HCT116 (cell line): ENCODE results near the gene SEC11A. TPM values are rescaled to one million over a fixed set of nuclear protein-coding genes. Genes with fewer than 3 reads are reported as not detected.

ENCODE experiments used
- ATAC-seq: fragments of 200-7000 bp; cut with Tn5 transposase; 2 replicates; pipeline ENCODE4 v1.9.1; 2020; ENCODE audit warnings: mild to moderate bottlenecking, moderate library complexity
- BruUV-seq: library from RNA; stranded (reverse); fragments of 400-500 nt; replicated peaks from 2 replicates; lab custom pipeline; 2021; lab: Mats Ljungman, UMichigan
- CTCF ChIA-PET: fragments of 300-600 bp; sonication (Branson Sonifier 250); formaldehyde crosslinking; loops from one replicate; lab custom pipeline; 2021; ENCODE audit warnings: antibody characterized with exemption; lab: Charles Lee
- POLR2A ChIA-PET: fragments of 300-600, 350-600 bp; sonication (Branson Sonifier 250); formaldehyde crosslinking; loops from one replicate; lab custom pipeline; 2021; ENCODE audit warnings: antibody characterized with exemption; lab: Charles Lee
- RAD21 ChIA-PET, 2 experiments: fragments of 300-600 bp; sonication (Branson Sonifier 250); formaldehyde crosslinking; loops; one replicate each; lab custom pipeline; 2023; ENCODE audit warnings: low total read pairs in 2 of 2; ENCODE audit not compliant: uncharacterized antibody in 2 of 2, unreplicated experiment in 2 of 2, low non-redundant PET in 1 of 2; lab: Charles Lee
- DNase-seq: peaks from one replicate; pipeline ENCODE4 v3.0.0-alpha.2; 2010; ENCODE audit warnings: low read depth, low spot score
- H2AFZ ChIP-seq: fragments of 200-600 bp; shearing (Covaris generic), sonication (generic); 2 replicates; pipeline ENCODE4 v1.6.1; 2017; ENCODE audit warnings: low read depth, mixed run types, mixed read lengths, antibody characterized with exemption, low read length; ENCODE audit not compliant: poor library complexity, severe bottlenecking
- H3K27ac ChIP-seq: 2 replicates; pipeline ENCODE4 v1.5.1; 2012; ENCODE audit warnings: low read depth, low read length
- H3K27me3 ChIP-seq: fragments of 200-600 bp; sonication (generic); 2 replicates; pipeline ENCODE4 v1.6.1; 2016; ENCODE audit warnings: mixed run types, low read length, mixed read lengths; ENCODE audit not compliant: insufficient read depth
- H3K36me3 ChIP-seq, 2 experiments: fragments of 200-500 bp in 1 of 2; fragments of 200-600 bp in 1 of 2; sonication (Bioruptor generic) in 1 of 2; sonication (generic) in 1 of 2; 2 replicates each; pipeline versions ENCODE4 v1.5.1 to v1.6.1; 2014 to 2016; ENCODE audit warnings: low read length in 2 of 2, inconsistent platforms in 1 of 2, mixed read lengths in 1 of 2, mixed run types in 1 of 2; ENCODE audit not compliant: insufficient read depth in 2 of 2, control insufficient read depth in 1 of 2
- H3K4me1 ChIP-seq, 2 experiments: fragments of 200-600 bp in 1 of 2; sonication (generic) in 1 of 2; 2 replicates each; pipeline versions ENCODE4 v1.5.1 to v1.6.1; 2012 to 2017; ENCODE audit warnings: low read length in 2 of 2, inconsistent platforms in 1 of 2, mild to moderate bottlenecking in 1 of 2, mixed read lengths in 1 of 2, mixed run types in 1 of 2, moderate library complexity in 1 of 2; ENCODE audit not compliant: insufficient read depth in 2 of 2, control insufficient read depth in 1 of 2
- H3K4me2 ChIP-seq: fragments of 200-600 bp; sonication (generic); 2 replicates; pipeline ENCODE4 v1.6.1; 2017; ENCODE audit warnings: mixed run types, low read length, mixed read lengths
- H3K4me3 ChIP-seq, 2 experiments: fragments of 200-600 bp in 1 of 2; sonication (generic) in 1 of 2; replicated peaks in 1 of 2; 2 replicates each; pipeline ENCODE4 v1.5.1; 2011 to 2016; ENCODE audit warnings: low read length in 2 of 2, control low read depth in 1 of 2, low read depth in 1 of 2, mild to moderate bottlenecking in 1 of 2, mixed read lengths in 1 of 2, mixed run types in 1 of 2
- H3K79me2 ChIP-seq: fragments of 200-600 bp; sonication (generic); 2 replicates; pipeline ENCODE4 v1.6.1; 2017; ENCODE audit warnings: mild to moderate bottlenecking, mixed run types, low read length, moderate library complexity, mixed read lengths; ENCODE audit not compliant: insufficient read depth
- H3K9ac ChIP-seq: fragments of 200-600 bp; sonication (generic); 2 replicates; pipeline ENCODE4 v1.6.1; 2016; ENCODE audit warnings: low read length, mixed read lengths
- H3K9me2 ChIP-seq: fragments of 200-600 bp; sonication (generic), shearing (Covaris generic); 2 replicates; pipeline ENCODE4 v1.6.1; 2017; ENCODE audit warnings: mixed run types, mild to moderate bottlenecking, moderate library complexity; ENCODE audit not compliant: insufficient read depth
- H3K9me3 ChIP-seq, 2 experiments: fragments of 200-500 bp in 1 of 2; fragments of 200-600 bp in 1 of 2; sonication (Bioruptor generic) in 1 of 2; sonication (generic) in 1 of 2; 2 replicates each; pipeline ENCODE4 v1.6.1; 2014 to 2017; ENCODE audit warnings: low read length in 2 of 2, mixed read lengths in 2 of 2, inconsistent platforms in 1 of 2, low read depth in 1 of 2, mild to moderate bottlenecking in 1 of 2, mixed run types in 1 of 2, moderate library complexity in 1 of 2; ENCODE audit not compliant: control insufficient read depth in 1 of 2, insufficient read depth in 1 of 2
- H4K20me1 ChIP-seq: fragments of 200-600 bp; sonication (generic), shearing (Covaris generic); 2 replicates; pipeline ENCODE4 v1.6.1; 2017; ENCODE audit warnings: mixed run types, mild to moderate bottlenecking, moderate library complexity; ENCODE audit not compliant: insufficient read depth
- EGR1 ChIP-seq: IDR thresholded peaks from 2 replicates; pipeline ENCODE4 v1.6.1; 2012; ENCODE audit warnings: low read depth
- RAD21 ChIP-seq: IDR thresholded peaks from 2 replicates; pipeline ENCODE4 v1.6.1; 2012; ENCODE audit warnings: low read depth, mild to moderate bottlenecking
- SIN3A ChIP-seq: IDR thresholded peaks from 2 replicates; pipeline ENCODE4 v1.6.1; 2012; ENCODE audit warnings: low read depth
- ZFX ChIP-seq: fragments of 450-650 bp; IDR thresholded peaks from 2 replicates; pipeline ENCODE4 v1.6.1; 2017
- intact Hi-C: fragments of 100-400 bp; cut with micrococcal nuclease; formaldehyde crosslinking; loops from 2 replicates; pipeline ENCODE4 v1.10.0; 2022
- total RNA-seq: library from RNA; stranded (reverse); gene quantifications from one replicate; pipeline ENCODE4 v1.2.1, GENCODE V29; 2021; ENCODE audit not compliant: unreplicated experiment
- TF ChIP-seq, protein P1 (sequence below), 3 experiments: fragments of 200-600 bp in 1 of 3; sonication (generic) in 1 of 3; IDR thresholded peaks in 2 of 3; conservative IDR thresholded peaks in 1 of 3; 2 replicates each; pipeline ENCODE4 v1.5.1; 2012 to 2017; ENCODE audit warnings: low read depth in 2 of 3, low read length in 2 of 3, antibody characterized with exemption in 1 of 3, borderline replicate concordance in 1 of 3, control low read depth in 1 of 3, mild to moderate bottlenecking in 1 of 3, mixed read lengths in 1 of 3, mixed run types in 1 of 3, moderate library complexity in 1 of 3; ENCODE audit not compliant: insufficient read depth in 1 of 3
- TF ChIP-seq, protein P2 (sequence below): IDR thresholded peaks from 2 replicates; pipeline ENCODE4 v1.6.1; 2012; ENCODE audit warnings: low read depth

Gene SEC11A
- total RNA-seq, 1 experiment from 2014 or later, result 175 TPM

GRCh38 chr15:84762840-84763572, 47.1 kb upstream of the SEC11A start (continued):
- TF ChIP-seq RAD21 (no peak), ZFX (no peak)
- TF ChIP-seq, protein P1, sequence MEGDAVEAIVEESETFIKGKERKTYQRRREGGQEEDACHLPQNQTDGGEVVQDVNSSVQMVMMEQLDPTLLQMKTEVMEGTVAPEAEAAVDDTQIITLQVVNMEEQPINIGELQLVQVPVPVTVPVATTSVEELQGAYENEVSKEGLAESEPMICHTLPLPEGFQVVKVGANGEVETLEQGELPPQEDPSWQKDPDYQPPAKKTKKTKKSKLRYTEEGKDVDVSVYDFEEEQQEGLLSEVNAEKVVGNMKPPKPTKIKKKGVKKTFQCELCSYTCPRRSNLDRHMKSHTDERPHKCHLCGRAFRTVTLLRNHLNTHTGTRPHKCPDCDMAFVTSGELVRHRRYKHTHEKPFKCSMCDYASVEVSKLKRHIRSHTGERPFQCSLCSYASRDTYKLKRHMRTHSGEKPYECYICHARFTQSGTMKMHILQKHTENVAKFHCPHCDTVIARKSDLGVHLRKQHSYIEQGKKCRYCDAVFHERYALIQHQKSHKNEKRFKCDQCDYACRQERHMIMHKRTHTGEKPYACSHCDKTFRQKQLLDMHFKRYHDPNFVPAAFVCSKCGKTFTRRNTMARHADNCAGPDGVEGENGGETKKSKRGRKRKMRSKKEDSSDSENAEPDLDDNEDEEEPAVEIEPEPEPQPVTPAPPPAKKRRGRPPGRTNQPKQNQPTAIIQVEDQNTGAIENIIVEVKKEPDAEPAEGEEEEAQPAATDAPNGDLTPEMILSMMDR (IDR thresholded peaks at IDR 0.05 in 2 of 3, conservative IDR thresholded peaks at IDR 0.05 in 1 of 3; ENCODE audit: borderline replicate concordance in 1 of 3, insufficient read depth in 1 of 3, low read depth in 2 of 3, low read length in 2 of 3), result no peak

DNA sequence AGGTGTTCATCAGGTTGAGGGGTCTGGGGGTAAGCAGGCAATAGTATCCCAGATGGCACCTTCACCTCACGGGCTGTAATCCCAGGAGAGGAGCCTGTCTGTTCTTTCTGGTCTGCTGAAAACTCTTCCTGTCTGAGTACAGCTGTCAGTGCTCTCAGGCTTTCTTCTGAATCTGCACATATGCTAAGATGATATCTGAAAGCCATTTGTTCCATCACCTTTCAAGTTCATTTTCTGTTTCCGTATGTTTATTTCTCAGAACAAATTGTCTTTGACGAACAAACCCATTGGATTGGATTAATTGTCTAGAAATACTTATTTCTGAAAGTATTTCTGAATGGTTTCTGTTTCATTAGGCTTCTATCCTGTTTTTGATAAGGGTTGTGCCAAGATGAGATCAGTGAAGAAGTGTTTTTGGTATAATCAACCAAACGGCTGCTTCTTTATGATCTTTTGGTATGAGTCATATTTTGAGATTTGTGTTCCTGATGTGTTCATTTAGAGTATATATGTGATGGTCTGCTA, 45.7 kb upstream of the SEC11A start:
- Histone ChIP-seq H3K9me3 (no peaks in the 10 kb centered on the region), H3K9me2 (no peaks in the 10 kb centered on the region), H3K27ac (no peak overlapping the region), H3K9ac (no peak overlapping the region), H3K4me2 (no peak overlapping the region), H3K27me3 (no peaks in the 10 kb centered on the region), H3K4me3 (no peak overlapping the region), H3K4me1 (0 out of 4 replicates have a peak, but pooled peaks cover 0 to 4% of the 10 kb centered on the region in 2 experiments), H3K79me2 (peaks cover 94% of the 10 kb centered on the region), H3K36me3 (0 out of 4 replicates have a peak, but pooled peaks cover 0 to 4% of the 10 kb centered on the region in 2 experiments), H4K20me1 (peaks cover 15% of the 10 kb centered on the region; the same call in 1 of the 2 replicates), H2AFZ (no peak overlapping the region)
- ChIA-PET CTCF (no interaction called here), POLR2A (no interaction called here), RAD21 (no interaction called here)
- no peak for TF ChIP-seq ZFX
- no peak for TF ChIP-seq EGR1
- TF ChIP-seq, protein P2, sequence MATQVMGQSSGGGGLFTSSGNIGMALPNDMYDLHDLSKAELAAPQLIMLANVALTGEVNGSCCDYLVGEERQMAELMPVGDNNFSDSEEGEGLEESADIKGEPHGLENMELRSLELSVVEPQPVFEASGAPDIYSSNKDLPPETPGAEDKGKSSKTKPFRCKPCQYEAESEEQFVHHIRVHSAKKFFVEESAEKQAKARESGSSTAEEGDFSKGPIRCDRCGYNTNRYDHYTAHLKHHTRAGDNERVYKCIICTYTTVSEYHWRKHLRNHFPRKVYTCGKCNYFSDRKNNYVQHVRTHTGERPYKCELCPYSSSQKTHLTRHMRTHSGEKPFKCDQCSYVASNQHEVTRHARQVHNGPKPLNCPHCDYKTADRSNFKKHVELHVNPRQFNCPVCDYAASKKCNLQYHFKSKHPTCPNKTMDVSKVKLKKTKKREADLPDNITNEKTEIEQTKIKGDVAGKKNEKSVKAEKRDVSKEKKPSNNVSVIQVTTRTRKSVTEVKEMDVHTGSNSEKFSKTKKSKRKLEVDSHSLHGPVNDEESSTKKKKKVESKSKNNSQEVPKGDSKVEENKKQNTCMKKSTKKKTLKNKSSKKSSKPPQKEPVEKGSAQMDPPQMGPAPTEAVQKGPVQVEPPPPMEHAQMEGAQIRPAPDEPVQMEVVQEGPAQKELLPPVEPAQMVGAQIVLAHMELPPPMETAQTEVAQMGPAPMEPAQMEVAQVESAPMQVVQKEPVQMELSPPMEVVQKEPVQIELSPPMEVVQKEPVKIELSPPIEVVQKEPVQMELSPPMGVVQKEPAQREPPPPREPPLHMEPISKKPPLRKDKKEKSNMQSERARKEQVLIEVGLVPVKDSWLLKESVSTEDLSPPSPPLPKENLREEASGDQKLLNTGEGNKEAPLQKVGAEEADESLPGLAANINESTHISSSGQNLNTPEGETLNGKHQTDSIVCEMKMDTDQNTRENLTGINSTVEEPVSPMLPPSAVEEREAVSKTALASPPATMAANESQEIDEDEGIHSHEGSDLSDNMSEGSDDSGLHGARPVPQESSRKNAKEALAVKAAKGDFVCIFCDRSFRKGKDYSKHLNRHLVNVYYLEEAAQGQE, result no peak
- no peak for TF ChIP-seq SIN3A
- no peak for ATAC-seq
- BruUV-seq, result no TSS peak
- no peak for DNase-seq
- intact Hi-C loops, result no loop called here
